Body of pancreas (tissue), 4 donors: ENCODE measurements around the gene IFITM10. TPM values are rescaled to one million over a fixed set of nuclear protein-coding genes. Genes with fewer than 3 reads are reported as not detected.

Source experiments
- ATAC-seq: fragments of 150-250 bp; one replicate; pipeline ENCODE4 v1.9.1; 2016
- DNase-seq, 4 donors: peaks; one replicate each; pipeline ENCODE4 v3.0.0-alpha.2; 2019
- H3K27ac ChIP-seq, 4 donors: fragments of 200-600 bp; sonication (generic); 1 replicate in 3 of 4; 2 replicates in 1 of 4; pipeline versions ENCODE4 v1.5.1 to v1.6.1; 2016 to 2019; ENCODE audit warnings: mild to moderate bottlenecking in 1 of 4, mixed read lengths in 1 of 4, moderate library complexity in 1 of 4
- H3K27me3 ChIP-seq, 2 donors: fragments of 200-600 bp; sonication (generic); one replicate each; pipeline ENCODE4 v1.6.0; 2016; ENCODE audit warnings: mild to moderate bottlenecking in 1 of 2
- H3K36me3 ChIP-seq, 2 donors: fragments of 200-600 bp; sonication (generic); replicated peaks in 1 of 2; 2 replicates each; pipeline ENCODE4 v1.5.1; 2016; ENCODE audit warnings: low read depth in 2 of 2; ENCODE audit not compliant: insufficient read depth in 1 of 2
- H3K4me1 ChIP-seq: fragments of 200-600 bp; sonication (generic); one replicate; pipeline ENCODE4 v1.6.0; 2016
- H3K4me3 ChIP-seq, 2 donors: fragments of 200-600 bp; sonication (generic); 1 replicate in 1 of 2; 2 replicates in 1 of 2; pipeline ENCODE4 v1.5.1; 2016 to 2019
- H3K9me3 ChIP-seq, 3 donors: fragments of 200-600 bp; sonication (generic); 1 replicate in 2 of 3; 2 replicates in 1 of 3; pipeline ENCODE4 v1.5.1; 2016
- POLR2A ChIP-seq, 3 donors: fragments of 450-650 bp; IDR thresholded peaks; one replicate each; pipeline ENCODE4 v1.6.1; 2016; ENCODE audit warnings: antibody characterized with exemption in 3 of 3, mild to moderate bottlenecking in 2 of 3
- WGBS, 2 donors: methylation state at CpG; one replicate each; pipeline ENCODE4 v1.1.5; 2017; 5-methylcytosine and 5-hydroxymethylcytosine counted together
- intact Hi-C: fragments of 100-400 bp; cut with DNase I; formaldehyde crosslinking; loops from one replicate; pipeline ENCODE4 v1.15.1; 2023
- total RNA-seq, 2 donors: library from RNA; depleted of rRNA; stranded (reverse); fragments of >200 nt; gene quantifications; one replicate each; pipeline ENCODE4 v1.1.0, GENCODE V29; 2016
- TF ChIP-seq, protein P1 (sequence below), 7 experiments: fragments of 450-650 bp in 4 of 7; fragments of 200-600 bp in 3 of 7; sonication (generic) in 3 of 7; IDR thresholded peaks; one replicate each; pipeline ENCODE4 v1.5.1; 2016 to 2019; ENCODE audit warnings: antibody characterized with exemption in 7 of 7

Gene IFITM10
- total RNA-seq, 2 donors from 2014 or later: 0.26 TPM; not detected in 1

DNA sequence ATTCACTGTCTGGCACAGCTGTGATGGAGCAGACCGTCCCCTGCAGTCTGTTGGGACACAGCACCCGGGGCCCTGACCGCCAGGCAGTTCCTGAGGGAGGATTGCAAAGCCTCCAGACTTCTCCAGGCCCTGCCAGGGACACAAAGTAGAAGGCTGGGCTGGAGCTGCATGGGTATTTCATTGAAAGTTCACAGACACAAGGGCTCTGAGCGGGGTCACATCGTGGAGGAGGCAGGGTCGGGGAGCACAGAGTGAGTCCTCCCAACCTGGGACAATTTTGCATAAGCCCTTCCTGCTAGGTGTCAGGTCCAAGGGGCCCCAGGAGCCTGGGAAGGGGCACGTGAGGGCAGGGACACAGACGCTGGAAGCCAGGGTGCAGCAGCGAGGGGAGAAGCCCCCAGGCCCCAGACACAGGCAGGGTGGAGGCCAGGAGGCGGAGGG is 15.7 kb downstream of the IFITM10 start:
- ATAC-seq (no peak), DNase-seq (no peak)
- H3K9me3 ChIP-seq: peaks cover 0 to 9% (median 0%) of the 10 kb centered on the region in 3 donors
- H3K4me1 ChIP-seq: no peaks in the 10 kb centered on the region
- H3K36me3 ChIP-seq: no peaks in the 10 kb centered on the region
- intact Hi-C loops: no loop called here
- H3K27me3 ChIP-seq: no peaks in the 10 kb centered on the region
- TF ChIP-seq, protein P1, sequence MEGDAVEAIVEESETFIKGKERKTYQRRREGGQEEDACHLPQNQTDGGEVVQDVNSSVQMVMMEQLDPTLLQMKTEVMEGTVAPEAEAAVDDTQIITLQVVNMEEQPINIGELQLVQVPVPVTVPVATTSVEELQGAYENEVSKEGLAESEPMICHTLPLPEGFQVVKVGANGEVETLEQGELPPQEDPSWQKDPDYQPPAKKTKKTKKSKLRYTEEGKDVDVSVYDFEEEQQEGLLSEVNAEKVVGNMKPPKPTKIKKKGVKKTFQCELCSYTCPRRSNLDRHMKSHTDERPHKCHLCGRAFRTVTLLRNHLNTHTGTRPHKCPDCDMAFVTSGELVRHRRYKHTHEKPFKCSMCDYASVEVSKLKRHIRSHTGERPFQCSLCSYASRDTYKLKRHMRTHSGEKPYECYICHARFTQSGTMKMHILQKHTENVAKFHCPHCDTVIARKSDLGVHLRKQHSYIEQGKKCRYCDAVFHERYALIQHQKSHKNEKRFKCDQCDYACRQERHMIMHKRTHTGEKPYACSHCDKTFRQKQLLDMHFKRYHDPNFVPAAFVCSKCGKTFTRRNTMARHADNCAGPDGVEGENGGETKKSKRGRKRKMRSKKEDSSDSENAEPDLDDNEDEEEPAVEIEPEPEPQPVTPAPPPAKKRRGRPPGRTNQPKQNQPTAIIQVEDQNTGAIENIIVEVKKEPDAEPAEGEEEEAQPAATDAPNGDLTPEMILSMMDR (IDR thresholded peaks at IDR 0.05): no peak
- no peak for TF ChIP-seq POLR2A (IDR thresholded peaks at IDR 0.05)
- WGBS, 2 donors: 40 to 59% methylated on average over 1 to 10 of the region's 10 CpGs
- no peak overlapping the region for H3K4me3 ChIP-seq
- no peak overlapping the region for H3K27ac ChIP-seq

GRCh38 chr11:1733716-1734640 is 16.4 kb downstream of the IFITM10 start:
- DNase-seq: no peak
- H3K4me3 ChIP-seq: no peak overlapping the region
- peaks cover 0 to 9% (median 0%) of the 10 kb centered on the region in 3 donors for H3K9me3 ChIP-seq
- TF ChIP-seq, protein P1 (IDR thresholded peaks at IDR 0.05): no peak
- intact Hi-C loops: no loop called here
- ATAC-seq: no peak
- H3K4me1 ChIP-seq: no peaks in the 10 kb centered on the region
- 57 to 71% methylated on average over 27 of the region's 28 CpGs for WGBS, 2 donors
- H3K27me3 ChIP-seq: no peaks in the 10 kb centered on the region
- no peak overlapping the region for H3K27ac ChIP-seq
- no peaks in the 10 kb centered on the region for H3K36me3 ChIP-seq

DNA sequence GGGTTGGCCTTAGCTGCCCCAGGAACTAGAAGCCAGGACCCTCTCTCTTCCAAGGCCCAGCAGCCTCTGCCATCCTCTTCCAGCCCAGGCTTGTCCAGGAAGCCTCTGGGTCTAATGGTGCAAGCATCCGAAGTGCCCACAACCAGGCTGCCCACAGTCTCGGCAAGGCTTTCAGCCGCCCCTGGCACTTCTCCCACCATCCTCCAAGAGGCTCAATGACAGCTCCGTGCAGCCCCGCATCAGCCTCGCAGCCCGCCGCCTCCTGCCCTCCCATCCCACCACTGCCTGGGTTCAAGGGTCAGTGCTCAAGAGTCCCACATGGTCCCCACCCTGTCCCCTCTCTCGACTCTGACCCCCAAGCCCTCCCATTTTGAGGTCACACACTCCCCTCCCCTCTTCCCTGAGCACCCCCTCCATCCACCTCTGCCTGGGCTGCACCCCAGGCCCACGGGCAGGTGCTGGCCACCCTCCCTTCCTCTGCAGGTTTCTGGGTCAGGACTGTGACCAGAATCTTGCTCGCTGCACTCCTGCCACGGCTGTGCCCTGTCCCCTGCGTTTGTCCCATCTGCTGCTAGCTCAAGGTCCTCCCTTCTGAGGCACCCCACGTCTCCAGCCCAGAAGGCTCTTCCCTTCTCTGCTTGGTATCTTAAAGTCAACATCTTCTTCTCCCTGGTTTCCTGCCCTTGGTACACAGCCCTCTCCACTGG is 17.2 kb downstream of the IFITM10 start:
- no peak for TF ChIP-seq POLR2A (IDR thresholded peaks at IDR 0.05)
- TF ChIP-seq, protein P1 (IDR thresholded peaks at IDR 0.05): no peak
- H3K36me3 ChIP-seq: no peaks in the 10 kb centered on the region
- H3K4me3 ChIP-seq: no peak overlapping the region
- no peaks in the 10 kb centered on the region for H3K27me3 ChIP-seq
- no peak overlapping the region for H3K27ac ChIP-seq
- ATAC-seq (no peak), DNase-seq (no peak)
- H3K4me1 ChIP-seq: no peaks in the 10 kb centered on the region
- intact Hi-C loops: no loop called here
- peaks cover 0 to 9% (median 0%) of the 10 kb centered on the region in 3 donors for H3K9me3 ChIP-seq
- WGBS, 2 donors: 51 to 59% methylated on average over 13 to 14 of the region's 14 CpGs

- ATAC-seq (no peak), DNase-seq (no peak)
- WGBS, 2 donors: 22 to 35% methylated on average over 5 to 13 of the region's 13 CpGs
- Histone ChIP-seq H3K27ac (no peak overlapping the region), H3K9me3 (peaks cover 0 to 9% (median 0%) of the 10 kb centered on the region in 3 donors), H3K4me3 (no peak overlapping the region), H3K4me1 (no peaks in the 10 kb centered on the region), H3K27me3 (no peaks in the 10 kb centered on the region), H3K36me3 (no peaks in the 10 kb centered on the region)
- intact Hi-C loops: no loop called here
- TF ChIP-seq, protein P1 (IDR thresholded peaks at IDR 0.05): no peak
- no peak for TF ChIP-seq POLR2A (IDR thresholded peaks at IDR 0.05)
Measured at GRCh38 chr11:1732418-1733008, 17.9 kb downstream of the IFITM10 start.
